HT1080 (cell line): ENCODE results near the gene LRRC10. TPM values are rescaled to one million over a fixed set of nuclear protein-coding genes. Genes with fewer than 3 reads are reported as not detected.
"Not testable (repeated sequence)": the region's sequence is repeated elsewhere in the genome, so short reads cannot be mapped to it uniquely, and the experiment has no call there.

Experiments used
- DNase-seq: peaks from one replicate; pipeline ENCODE4 v3.0.0-alpha.2; 2015; ENCODE audit warnings: low read depth
- total RNA-seq: library from RNA; depleted of rRNA; stranded (reverse); fragments of >200 nt; shearing (Covaris generic); gene quantifications from 2 replicates; pipeline ENCODE4 v1.2.3, GENCODE V29; 2014

The LRRC10 gene
- total RNA-seq, 1 experiment from 2014 or later = not detected

DNA sequence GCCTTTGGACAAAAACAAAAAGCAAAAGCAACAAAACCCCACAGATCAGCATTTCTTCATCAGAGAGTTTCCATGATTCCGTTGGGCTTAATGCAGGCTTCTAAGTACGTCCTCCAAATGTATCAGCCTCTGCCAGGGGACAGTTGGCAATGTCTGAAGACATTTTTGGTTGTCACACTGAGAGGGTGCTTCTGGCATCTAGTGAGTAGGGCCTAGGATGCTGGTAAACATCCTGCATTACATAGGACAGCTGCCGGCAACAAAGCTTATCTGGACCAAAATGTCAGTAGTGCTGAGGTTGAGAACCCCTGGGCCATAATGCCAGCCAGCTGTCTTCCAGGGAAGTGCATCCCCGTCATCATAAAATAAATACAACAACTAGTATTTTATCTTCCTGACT lies 9.4 kb upstream of the LRRC10 start:
- no peak for DNase-seq

DNA sequence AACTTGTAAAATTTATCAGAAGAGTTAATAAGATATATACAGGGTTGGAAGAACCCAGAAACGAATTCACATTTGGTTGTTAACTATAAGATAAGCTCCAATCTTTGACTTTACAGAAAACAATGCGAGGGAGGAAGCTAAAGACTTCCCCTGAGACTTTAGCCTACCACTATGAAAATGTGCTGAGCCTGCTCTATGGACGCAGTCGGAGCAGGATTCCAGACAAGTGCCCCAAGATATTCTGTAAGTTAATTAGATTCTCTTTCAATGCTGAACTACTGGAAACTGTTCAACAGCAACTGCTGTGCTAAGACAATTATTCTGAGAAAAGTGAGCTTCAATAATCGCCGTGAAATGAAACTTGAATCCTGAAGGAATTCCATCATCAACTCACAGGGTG lies 8.3 kb upstream of the LRRC10 start:
- DNase-seq = no peak

DNA sequence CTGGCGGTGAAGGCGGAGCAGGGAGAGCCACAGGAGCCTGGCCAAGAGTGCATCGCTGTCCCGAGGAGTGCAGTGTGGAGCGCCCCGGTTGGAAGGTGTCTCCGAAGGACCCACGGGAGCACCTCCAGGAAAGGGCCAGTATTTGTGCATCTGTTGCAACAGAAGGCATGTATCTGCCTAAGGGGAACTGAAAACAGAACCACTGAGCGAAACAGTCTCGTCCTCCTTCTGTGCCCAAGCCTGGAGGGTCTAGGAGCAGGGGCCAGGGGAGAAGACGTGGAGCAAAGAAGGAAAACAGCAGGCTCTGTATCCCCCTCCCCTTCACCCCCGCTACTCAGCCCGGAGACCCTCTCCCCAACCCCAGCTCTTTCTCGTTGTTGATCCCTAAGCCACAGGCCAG lies 5.3 kb upstream of the LRRC10 start:
- no peak for DNase-seq

DNA sequence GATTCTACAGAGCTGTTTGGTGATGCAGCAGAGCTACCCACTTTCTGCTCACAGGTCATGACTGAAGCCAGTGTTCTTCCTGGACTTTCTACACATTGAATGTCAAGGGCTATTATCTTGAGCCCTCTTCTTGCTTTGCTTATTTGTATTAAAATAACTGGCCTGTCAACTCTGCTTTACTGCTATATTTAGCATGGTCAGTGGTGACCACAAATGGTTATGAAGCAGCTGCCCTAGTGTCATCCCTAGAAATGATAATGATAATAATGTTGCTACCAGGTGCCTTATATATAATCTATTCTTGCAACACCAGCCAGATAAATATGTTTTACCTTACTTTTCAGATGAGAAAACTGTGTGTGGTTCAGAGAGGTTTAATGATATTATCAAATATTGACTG lies 2.6 kb upstream of the LRRC10 start:
- no peak for DNase-seq

DNA sequence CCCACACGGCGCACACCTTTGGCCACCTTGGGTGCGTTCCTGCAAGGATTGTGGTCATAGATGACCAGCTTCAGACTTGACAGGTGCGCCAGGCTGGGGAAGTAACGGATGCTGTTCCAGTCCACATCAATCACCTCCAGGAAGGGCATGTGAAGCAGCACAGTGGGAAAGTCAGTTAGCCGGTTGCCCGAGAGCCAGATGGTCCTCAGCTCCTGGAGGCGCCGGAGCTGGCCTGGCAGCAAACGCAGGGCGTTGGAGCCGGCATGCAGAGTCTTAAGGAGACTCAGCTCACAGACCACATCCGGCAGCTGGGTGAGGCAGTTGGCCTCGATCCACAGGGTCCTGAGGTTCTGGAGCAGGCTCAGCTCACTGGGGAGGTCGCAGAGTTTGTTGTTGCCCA lies 581 bp downstream of the LRRC10 start:
- DNase-seq = peak; percentile 17

DNA sequence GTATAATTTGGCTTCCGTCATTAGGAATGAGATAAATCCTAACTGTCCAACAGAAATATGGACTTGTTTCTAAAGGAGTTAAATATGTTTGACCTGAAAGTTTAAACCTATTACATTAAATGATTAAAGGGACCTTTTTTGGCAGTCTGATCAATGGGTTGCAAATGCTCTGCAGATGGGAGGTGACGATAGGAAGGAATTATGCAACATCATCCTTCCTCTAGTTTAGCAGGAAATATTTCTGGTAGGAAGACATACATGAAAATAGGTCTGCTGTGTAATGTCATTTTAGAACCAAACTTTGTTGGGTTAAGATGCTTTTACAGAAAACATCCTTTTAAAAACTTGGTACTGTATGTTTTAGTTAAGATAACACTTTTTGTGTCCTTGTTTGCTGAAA lies 2.6 kb downstream of the LRRC10 start:
- DNase-seq = no peak

DNA sequence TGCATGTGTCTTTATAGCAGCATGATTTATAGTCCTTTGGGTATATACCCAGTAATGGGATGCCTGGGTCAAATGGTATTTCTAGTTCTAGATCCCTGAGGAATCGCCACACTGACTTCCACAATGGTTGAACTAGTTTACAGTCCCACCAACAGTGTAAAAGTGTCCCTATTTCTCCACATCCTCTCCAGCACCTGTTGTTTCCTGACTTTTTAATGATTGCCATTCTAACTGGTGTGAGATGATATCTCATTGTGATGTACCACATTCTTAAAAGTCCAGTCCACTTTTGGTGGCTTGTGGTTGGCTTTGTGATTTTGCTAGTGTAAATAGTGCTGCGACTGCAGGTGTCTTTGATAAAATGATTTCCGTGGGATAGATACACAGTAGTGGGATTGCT lies 6.4 kb downstream of the LRRC10 start:
- not testable (repeated sequence) for DNase-seq

DNA sequence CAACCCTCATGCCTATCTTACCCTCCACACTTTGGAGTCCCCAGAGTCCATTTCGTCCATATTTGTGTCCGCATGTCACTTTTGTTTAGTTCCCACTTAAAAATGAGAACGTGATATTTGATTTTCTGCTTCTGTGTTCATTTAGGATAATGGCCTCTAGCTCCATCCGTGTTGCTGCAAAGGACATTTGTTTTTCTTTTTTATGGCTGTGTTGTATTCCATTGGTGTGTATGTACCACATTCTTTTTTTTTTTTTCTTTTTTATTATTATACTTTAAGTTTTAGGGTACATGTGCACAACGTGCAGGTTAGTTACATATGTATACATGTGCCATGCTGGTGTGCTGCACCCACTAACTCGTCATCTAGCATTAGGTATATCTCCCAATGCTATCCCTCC lies 7.2 kb downstream of the LRRC10 start:
- DNase-seq = not testable (repeated sequence)

DNA sequence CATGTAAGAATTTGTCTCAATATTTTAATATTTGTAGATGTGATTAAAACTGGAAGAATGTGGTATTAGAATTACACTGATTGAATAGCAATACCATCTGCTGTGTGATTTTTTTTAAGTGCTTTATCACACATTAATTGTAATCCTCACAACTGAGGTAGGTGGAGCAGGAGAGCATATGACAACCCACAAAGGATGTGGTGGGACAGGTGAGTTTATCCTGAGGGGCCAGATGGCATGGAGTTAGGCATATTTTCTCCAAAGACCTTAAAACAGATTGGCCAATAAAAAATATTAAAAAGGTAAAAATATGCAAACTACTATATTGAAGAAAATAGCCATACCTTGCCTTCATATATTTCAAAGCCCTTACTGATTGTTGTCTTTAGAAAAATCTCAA lies 7.8 kb downstream of the LRRC10 start:
- DNase-seq = no peak

DNA sequence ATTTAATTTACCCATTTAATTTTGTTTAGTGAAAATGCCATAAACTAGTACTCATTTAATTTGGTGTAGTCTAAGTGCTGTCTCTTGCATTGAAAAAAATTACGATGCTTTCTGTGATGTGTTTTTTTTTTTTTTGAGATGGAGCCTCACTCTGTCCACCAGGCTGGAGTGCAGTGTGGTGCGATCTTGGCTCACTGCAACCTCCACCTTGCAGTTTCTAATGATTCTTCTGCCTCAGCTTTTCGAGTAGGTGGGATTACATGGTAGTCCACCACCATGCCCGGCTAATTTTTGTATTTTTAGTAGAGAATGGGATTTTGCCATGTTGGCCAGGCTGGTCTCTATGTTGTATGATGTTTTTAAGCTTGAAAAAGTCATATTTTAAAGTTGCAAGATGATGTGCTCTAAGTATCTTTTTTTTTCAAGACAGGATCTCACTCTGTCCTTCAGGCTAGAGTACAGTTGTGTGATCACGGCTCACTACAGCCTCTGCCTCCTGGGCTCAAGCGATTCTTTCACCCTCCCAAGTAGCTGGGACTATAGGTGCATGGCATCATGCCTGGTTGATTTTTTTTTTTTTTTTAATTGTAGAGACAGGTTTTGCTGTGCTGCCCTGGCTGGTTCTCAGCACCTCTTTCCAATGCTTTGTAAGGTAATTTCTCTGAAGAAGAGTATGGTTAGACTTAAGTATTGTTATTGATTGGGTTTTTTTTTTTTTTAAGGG lies 8.6 kb downstream of the LRRC10 start:
- DNase-seq = no peak

DNA sequence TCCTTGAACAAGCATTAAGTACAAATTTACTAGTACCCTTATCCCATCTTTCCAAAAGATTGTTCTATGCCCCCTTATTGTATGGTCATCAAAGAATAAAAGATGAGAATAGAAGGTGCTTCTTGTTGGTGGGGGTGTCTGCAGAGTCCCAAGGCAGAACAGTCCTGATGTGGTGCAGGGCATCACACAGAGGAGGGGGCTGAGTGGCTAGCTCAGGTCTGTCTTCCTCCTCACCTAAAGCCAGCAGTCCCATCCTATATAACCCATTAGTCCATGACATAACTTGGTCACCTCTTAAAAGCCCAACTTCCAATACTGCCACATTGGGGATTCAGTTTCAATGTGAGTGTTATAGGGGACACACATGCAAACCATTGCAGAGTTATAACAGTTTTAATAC lies 9.9 kb downstream of the LRRC10 start:
- no peak for DNase-seq

DNA sequence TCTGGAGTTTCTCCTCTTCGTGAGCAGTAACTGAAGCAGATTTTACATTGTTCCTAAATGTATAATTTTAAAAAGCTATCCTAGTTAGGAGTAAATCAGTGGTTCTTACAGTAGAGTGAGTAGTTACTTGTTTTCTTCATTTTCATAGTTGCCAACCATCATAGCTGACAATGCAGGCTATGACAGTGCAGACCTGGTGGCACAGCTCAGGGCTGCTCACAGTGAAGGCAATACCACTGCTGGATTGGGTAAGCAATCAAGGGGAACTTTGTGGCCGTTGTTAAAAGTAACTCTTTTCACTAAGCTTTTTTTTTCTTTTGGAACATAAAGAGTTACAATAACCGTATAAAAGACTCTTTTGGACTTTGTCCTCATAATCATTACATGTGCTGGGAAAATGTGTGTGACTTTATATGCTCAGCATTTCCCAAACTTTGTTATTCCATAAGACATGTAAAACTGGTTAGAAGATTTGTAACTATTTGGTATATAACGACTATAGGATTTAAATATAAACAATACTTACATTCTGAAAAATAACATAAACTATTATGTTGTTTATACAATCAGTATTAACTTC lies 12.4 kb downstream of the LRRC10 start:
- DNase-seq = no peak

DNA sequence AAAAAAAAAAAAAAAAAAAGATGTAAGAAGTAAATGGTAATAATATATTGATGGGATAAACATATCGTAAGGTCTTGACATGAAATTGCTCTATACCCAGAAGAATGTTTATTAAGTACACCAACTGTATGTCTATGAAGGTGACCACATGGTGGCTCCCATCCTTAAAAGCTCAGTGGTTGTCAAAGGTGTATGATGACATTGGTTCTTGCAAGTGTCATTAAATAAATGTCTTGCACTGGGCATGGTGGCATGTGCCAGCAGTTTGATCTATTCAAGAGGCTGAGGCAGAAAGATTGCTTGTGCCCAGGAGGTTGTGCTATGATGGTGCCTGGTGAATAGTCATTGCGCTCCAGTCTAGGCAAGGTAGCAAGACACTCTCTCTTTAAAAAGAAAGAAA lies 15.0 kb downstream of the LRRC10 start:
- no peak for DNase-seq

DNA sequence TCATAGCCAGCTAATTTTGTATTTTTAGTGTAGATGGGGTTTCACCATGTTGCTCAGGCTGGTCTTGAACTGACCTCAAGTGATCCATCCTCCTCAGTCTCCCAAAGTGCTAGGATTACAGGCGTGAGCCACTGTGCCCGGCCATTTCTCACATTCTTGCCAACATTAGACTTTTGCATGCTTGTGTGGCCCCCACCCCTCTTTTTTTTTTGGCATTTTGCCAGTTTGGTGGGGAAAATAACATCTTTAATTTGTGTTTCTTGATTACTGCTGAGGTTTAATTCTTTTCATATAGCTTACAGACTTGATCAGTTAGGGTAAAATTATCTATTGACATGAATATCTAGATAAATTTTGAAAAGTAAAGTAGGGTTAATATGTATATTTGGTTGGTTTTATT lies 21.6 kb downstream of the LRRC10 start:
- DNase-seq = no peak

DNA sequence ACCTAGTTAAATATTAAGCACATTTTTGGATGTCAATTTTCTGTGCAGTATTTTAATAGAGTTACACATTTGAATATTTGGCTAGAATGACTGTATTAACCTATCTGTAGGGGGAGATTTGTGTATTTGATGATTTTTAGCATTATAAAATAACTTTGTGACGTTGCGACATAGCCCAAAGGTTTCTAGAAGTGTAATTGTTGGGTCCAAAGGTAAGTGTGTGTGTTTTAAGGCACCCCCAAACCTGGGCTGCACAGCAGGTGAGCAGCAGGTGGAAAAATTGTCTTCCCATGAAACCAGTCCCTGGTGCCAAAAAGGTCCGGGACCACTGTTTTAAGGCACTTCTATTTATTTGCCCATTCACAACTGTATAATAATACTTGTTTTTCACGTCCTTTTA lies 22.2 kb downstream of the LRRC10 start:
- DNase-seq = no peak

DNA sequence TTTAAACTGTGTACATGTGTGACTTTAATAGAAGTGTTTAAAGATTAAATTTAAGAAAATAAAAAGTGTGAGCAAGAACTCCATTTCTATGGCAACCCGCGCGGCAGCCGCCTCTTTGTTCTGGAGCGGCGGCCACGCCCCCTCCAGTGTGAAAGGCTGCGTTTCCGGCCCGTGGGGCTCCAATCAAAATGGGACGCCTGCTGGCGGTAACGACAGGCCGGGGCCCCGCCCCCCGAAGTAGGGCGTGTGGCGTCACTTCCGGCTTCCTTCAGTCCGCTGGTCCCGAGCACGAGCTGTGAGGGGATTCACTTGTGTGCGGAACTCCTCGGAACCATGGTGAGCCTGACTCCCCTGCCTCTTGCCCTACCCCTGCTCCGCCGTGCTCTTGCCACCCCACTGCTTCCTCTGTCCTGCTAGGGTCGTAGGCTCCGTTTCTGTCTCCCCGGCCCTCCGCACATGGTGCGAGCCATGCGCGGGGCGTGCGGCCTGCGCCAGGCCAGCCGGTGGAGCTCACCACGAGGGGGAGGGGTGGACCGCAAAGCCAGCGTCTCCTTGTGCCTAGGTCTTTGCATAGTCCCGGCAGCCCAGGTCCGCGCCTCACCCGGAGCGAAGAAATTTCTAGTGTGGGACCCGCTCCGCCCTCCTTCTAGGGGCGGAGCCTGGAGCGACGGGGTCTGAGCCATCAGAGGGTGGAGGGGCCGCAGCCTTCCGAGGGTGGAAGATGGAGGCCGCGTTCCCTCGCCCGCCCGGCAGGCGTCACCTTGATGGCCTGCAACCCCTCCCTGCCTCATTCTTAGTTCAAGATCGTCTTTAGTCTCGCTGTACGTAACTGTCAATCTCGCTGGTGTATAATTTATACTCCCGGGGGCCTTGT lies 25.3 kb downstream of the LRRC10 start, which contains the start of gene CCT2:
CCT2 (plus strand) TSS at position 271 of the 874 bp plus-strand sequence; CDS start at position 334, 63 bp downstream.
- peak; percentile 94 for DNase-seq

DNA sequence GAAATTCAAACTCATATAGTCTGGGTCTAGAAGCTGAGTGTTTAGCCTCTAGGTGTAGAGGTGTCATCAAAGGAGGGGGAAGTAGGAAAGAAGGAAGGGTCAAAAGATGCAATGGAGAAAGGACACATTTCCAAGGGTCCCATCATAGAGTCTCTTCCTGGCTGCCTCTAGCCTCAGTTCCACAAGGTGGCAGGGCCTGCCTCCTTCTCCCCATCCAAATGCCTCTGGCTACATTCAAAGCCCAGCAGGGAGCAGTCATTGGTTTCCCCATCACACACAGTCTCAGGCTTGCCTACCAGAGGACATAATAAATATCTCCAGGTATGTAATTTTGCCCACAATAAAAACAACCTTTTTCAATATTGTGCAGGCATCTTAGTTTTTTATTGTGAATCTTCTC lies 27.5 kb downstream of the LRRC10 start:
- peak; percentile 23 for DNase-seq

DNA sequence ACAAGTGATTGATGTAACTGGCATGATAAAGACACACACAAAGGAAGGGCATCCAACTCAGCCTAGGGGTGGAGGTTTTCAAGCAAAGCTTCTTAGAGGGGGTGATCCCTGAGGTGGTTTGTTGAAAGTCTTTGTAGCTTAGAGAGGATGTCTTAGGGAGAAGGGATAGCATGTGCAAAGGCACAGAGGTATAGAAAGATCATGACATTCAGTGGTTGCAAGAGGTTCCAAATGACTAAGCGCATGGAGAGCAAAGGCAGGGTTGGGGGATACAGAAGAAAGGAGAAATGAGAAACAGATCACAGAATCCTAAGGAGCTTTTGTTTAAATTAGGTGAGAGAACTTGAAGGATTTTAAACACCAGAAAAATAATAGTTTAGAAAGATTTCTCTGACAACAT lies 30.6 kb downstream of the LRRC10 start:
- no peak for DNase-seq

DNA sequence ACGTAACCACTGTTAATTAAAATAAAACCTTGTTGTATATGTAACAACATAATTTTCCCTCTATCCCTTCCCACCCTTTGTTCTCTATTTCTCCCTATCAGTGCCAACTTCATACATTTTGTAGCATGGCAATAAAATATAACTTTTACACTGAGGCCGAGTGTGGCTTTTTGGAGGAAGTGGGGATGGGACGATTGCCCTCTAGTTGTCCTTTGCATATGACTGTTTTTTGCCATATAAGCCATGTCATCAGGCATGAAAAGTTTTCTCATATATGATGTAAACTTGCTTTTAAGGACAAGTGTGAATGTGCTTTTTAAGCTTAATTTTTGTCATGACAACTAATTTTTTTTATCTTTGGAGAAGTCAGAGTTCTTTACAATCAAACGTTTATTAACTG lies 31.7 kb downstream of the LRRC10 start:
- DNase-seq = no peak

DNA sequence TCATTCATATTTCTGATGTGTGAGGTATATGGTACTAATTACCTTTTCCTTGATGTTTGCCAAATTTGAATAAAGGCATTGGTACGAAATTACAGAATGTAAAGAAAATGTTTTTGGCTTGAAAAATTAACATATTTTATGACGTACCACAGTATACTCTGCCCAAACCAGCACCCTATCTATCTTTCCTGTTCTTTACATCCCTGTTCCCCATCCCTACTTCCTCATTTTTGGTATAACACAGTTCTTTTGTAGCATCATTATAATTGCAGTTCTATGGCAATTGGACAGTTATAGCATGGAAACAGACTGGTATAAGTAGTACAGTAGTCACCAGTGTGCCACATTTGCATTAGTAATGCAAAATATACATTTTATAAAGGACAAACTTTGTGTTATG lies 32.4 kb downstream of the LRRC10 start:
- DNase-seq = no peak

DNA sequence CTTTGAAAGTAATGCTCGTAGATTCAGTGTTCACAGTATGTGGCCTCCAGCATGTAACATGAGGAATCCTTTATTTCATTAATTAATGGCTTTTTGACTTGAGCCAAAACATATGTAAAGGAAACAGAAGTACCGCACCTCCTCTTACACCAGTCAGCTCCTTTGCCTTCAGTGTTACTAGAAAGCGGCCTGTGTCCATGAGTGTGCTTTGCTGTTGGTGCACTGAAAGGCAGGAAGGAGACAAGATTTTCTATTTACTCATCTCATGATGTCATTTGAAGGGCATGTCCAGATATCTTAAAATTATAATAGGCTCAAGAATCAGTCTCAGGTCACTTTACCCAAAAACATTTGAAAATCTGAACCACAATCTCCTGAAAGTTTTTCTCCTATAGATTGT lies 35.4 kb downstream of the LRRC10 start:
- no peak for DNase-seq
